Activated naive CD4-positive, alpha-beta T cell treated with anti-CD3 and anti-CD28 coated beads, Interleukin-2, amount 50 U/mL, for 16 hours (primary cell): ENCODE results near the gene GOSR2.

Experiments
- DNase-seq: peaks from one replicate; pipeline ENCODE4 v3.0.0-alpha.2; 2020

The GOSR2 gene

DNA sequence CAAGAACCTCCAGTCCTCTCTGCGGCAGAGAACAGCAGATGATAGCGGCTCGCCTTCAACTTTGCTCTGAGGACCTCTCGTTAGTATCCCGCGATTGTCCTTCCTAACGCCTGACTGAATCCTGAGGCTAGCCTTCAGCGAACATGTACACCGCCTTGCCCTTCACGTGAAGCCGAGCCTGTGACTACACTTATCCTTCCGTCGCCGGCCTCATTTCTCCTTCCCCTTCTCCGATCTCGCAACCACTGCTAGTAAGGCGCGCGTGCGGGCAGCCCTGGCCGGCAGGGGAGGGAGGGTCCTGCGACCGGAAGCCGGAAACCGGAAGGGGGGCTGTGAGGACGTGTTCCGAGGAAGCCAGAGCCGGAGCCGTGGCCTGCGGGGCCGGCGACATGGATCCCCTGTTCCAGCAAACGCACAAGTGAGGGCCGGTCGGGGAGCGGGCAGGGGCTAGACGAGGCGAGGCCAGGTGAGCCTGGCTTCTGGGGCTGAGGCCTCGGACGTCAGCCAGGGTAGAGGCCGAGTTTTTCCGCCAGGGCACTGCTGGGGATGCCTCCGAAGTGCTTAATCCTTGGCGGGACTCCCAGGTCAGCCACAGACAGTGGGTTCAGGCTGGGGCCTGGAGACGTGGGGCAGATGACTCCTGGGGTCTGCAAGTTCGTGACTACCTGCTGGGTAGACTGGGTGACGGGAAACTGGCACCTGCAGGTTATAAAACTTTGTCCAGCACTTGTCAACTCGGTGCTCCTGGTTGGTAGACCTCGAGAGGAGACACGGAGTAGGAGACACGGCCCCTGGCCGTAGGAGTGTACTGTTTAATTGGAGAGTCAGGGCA is at the start of gene GOSR2:
Gene GOSR2 (plus strand): TSS at position 357 of the 832 bp plus-strand sequence. CDS start 33 bp downstream, at position 390.
- DNase-seq: peak; percentile 94

DNA sequence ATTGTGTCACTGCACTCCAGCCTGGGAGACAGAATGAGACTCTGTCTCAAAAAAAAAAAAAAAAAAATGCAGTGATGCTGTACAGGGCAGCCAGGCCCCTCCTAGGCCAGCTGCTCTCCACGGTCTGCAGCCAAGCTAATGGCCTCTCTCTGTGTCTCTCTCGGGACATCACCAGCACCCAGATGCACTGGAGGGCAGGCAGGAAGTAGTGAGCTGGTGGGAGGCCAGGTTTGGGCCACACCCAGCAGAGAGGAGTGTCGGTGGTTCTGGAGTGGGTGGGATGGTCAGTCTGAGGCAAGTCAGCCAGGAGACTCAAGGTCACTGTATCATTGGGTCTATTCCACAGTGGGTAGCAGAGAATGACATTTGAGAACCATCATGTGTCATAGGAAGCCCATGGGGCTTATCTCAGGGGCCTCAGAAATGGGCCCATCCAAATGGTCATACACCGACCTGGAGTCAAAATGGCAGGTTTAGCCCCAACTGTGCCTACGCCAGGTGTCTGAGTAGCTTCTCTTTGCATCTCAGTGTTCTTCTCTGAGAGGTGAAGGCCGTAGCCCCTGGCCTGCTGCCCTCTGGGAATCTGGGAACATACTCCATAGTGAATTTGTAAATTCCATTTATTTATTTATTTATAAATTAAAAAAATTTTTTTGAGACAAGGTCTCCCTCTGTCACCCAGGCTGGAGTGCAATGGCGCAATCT is 48.9 kb upstream of the GOSR2 start:
- no peak for DNase-seq

GRCh38 chr17:46874906-46875305 is 48.1 kb upstream of the GOSR2 start:
- no peak for DNase-seq

DNA sequence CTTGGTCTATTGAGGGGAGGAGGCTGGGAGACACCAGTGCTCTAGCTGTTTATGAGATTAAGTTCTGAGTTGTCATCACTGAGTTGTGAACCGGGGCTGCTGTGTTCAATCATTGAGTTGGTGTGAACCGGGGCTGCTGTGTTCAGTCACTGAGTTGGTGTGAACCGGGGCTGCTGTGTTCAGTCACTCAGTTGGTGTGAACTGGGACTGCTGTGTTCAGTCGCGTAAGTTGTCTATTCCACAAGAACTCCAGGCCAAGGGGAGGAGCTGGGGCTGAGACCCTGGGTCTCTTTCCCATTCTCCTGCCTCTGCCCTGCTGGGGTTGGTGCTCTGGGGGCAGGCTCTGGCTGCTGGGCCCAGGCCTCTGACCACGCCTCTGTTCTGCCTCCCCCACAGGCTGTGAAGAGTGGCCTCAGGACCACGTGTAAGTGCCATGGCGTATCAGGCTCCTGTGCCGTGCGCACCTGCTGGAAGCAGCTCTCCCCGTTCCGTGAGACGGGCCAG is 47.1 kb upstream of the GOSR2 start:
- DNase-seq: no peak

GRCh38 chr17:46876353-46876887 is 46.5 kb upstream of the GOSR2 start:
- DNase-seq: no peak

DNA sequence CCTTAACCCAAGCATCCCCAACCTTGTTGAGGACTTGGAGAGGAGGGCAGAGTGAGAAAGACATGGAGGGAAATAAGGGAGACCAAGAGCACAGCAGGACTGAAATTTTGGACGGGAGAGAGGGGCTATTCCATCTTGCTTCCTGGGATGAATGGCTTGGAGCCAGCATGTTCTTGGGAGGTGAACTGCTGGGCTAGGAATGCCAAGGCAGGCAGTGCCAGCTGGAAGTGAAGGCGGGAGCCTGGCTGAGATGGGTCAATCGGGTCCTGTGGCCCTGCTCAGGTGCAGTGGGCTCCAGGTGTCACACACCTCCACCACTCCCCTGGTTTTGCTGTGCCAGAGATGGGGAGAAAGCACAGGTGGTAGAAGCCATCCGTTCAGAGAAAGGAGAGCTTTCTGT is 46.0 kb upstream of the GOSR2 start:
- no peak for DNase-seq

DNA sequence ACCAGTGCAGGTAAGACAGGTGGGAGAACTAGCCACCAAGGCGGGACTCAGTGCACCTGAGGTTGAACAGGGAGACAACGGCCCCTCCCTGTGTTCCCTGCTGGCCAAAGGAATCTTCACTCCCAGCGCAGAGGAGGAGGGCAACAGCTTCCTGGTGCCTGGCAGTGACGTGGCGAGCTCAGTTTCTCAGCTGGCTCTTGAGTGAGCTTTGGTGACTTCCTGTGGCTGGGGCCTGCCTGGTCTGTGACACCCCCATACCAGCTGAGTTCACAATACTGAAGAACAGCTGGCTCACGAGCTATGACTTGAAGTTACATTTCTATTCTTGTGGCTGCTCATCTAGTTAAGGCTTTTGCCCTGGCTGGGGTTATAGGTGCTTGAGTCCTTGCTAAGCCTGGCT is 45.5 kb upstream of the GOSR2 start:
- no peak for DNase-seq

- no peak for DNase-seq
These were observed 44.9 kb upstream of the GOSR2 start for GRCh38 chr17:46878055-46878454.

- DNase-seq: no peak
These were observed 43.9 kb upstream of the GOSR2 start for GRCh38 chr17:46879101-46879500.

GRCh38 chr17:46881015-46881414 is 41.9 kb upstream of the GOSR2 start:
- DNase-seq: no peak

GRCh38 chr17:46882666-46883065 is 40.3 kb upstream of the GOSR2 start:
- no peak for DNase-seq

- no peak for DNase-seq
These were observed 39.0 kb upstream of the GOSR2 start for GRCh38 chr17:46883871-46884520.

DNA sequence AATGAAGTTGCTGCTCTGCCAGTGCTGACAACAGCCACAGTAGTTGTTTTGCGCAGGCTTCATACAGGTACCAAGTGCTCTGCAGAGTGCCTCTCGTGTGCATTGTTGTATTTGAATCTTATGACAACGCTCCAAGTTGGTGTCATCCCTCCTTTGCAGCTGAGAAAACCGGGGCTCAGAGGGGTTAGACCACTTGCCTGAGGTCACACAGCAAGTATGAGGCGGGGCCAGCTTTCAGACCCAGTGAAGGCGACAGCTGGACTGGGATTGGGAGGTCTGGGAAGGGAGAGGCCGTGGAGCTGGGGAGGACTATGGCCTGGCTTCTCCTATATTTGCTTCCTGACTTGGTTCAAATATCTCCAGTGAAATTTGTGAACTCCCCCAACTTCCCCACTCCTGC is 38.4 kb upstream of the GOSR2 start:
- DNase-seq: no peak

GRCh38 chr17:46885415-46886309 is 37.3 kb upstream of the GOSR2 start:
- DNase-seq: no peak

DNA sequence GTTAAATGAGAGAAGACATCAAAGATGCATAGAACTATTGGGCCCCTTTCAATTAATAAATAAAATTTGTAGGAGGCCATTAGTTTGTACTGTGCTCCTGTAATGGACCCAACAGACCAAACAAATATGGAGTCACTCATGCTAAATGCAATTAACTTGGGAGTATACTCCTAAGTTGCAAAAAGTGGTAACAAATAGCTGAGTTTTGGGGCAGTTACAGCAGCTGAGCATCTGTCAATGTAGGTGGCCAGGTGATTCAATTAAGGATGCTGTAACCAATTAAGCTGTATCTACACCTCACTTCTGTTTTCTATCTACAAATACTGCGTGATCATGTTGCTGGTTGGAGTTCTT is 36.7 kb upstream of the GOSR2 start:
- no peak for DNase-seq

- no peak for DNase-seq
These were observed 35.2 kb upstream of the GOSR2 start for GRCh38 chr17:46887717-46888116.

GRCh38 chr17:46888727-46889126 is 34.2 kb upstream of the GOSR2 start:
- no peak for DNase-seq

GRCh38 chr17:46889519-46889918 is 33.4 kb upstream of the GOSR2 start:
- no peak for DNase-seq

- no peak for DNase-seq
These were observed 32.9 kb upstream of the GOSR2 start for GRCh38 chr17:46889992-46890564.

DNA sequence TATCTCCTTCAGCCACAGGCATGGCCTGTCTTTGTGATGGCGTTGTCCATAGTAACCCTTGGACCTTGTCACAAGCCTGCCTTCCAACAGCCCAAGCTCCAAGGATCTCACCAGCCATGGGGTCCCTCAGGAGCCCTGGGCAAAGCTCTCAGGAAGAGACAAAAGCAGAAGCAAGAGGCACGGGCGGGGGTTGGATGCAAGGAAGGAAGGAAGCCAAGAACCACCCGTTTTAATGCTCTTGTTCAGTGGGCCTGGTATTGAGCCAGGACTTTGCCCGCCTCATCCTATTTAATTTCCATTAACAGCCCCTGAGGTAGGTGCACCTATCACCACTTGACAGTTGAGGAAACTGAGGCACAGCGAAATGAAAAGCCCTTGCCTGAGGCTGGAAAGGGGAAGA is 32.3 kb upstream of the GOSR2 start:
- DNase-seq: no peak

DNA sequence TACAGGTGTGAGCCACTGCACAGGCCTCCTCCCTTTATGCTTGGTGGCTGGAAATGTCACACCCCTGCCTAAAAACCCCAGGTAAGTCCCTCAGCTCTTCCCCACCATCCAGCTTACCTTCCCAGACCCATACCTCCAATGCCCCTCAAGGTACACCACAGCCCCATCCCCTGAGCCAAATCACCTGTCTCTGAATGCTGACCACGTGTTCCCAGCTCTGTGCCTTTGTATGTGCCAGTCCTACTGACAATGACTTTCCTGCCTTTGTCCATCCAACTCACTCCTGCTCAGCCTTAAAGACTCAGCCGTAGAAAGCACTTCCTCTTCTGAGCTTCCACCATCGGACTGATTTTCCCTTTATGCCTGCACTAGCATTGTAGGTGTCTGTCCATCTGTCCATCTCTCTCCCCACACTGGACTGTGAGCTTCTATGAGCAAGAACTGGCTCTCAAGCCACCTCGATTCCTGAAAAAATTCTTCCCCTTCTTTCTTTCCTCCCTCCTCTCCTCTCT is 30.7 kb upstream of the GOSR2 start:
- no peak for DNase-seq

- DNase-seq: no peak
These were observed 28.9 kb upstream of the GOSR2 start for GRCh38 chr17:46894024-46894423.
